ENCODE results near the gene PTPRN2. TPM values are rescaled to one million over a fixed set of nuclear protein-coding genes. Genes with fewer than 3 reads are reported as not detected.

The PTPRN2 gene
- total RNA-seq, 2 experiments from 2014 or later = 0.70 TPM; not detected in 1

- intact Hi-C loops (cut with micrococcal nuclease; ENCODE audit: unreplicated experiment) = no loop called here
- Histone ChIP-seq H3K4me3 (ENCODE audit: low read depth, low read length, poor library complexity, severe bottlenecking) (peak overlapping the region; percentile 49), H4K20me1 (ENCODE audit: insufficient read depth, low read length) (no peaks in the 10 kb centered on the region), H3K9me3 (ENCODE audit: low read length) (no peaks in the 10 kb centered on the region), H3K36me3 (ENCODE audit: insufficient read depth, low read length) (no peaks in the 10 kb centered on the region), H3K27ac (ENCODE audit: low read depth, low read length, poor library complexity, severe bottlenecking) (no peak overlapping the region), H3K79me2 (ENCODE audit: insufficient read depth, low read depth, low read length) (no peaks in the 10 kb centered on the region), H3K4me2 (ENCODE audit: low read length) (peak overlapping the region; percentile 55), H2AFZ (ENCODE audit: low read length) (peak overlapping the region; percentile 88), H3K4me1 (ENCODE audit: insufficient read depth, low read length, poor library complexity, severe bottlenecking) (peaks cover 9% of the 10 kb centered on the region), H3K9me2 (ENCODE audit: insufficient read depth, low read length) (no peaks in the 10 kb centered on the region)
- TF ChIP-seq CTCF (conservative IDR thresholded peaks at IDR 0.05; ENCODE audit: low read length) = no peak
- TF ChIP-seq EZH2phosphoT487 (IDR thresholded peaks at IDR 0.05; ENCODE audit: borderline replicate concordance, low read depth, low read length) = no peak
- ChIA-PET CTCF (ENCODE audit: unreplicated experiment) (interaction anchor here (0.5 to 0.7 kb wide), 2 partner anchors 58 to 96 kb away, joined by 3 read pairs; no protein-coding TSS in a partner anchor), POLR2A (no interaction called here)
- BruUV-seq (replicated peaks) = no TSS peak
- peak; percentile 45 for DNase-seq (ENCODE audit: low spot score)
Observed at GRCh38 chr7:157585113-157585861, 1002.3 kb downstream of the PTPRN2 start.

GRCh38 chr7:157584420-157584819, 1003.2 kb downstream of the PTPRN2 start:
- Histone ChIP-seq H3K4me1 (ENCODE audit: insufficient read depth, low read length, poor library complexity, severe bottlenecking) (peaks cover 9% of the 10 kb centered on the region), H3K36me3 (ENCODE audit: insufficient read depth, low read length) (no peaks in the 10 kb centered on the region), H3K9me3 (ENCODE audit: low read length) (no peaks in the 10 kb centered on the region), H3K27ac (ENCODE audit: low read depth, low read length, poor library complexity, severe bottlenecking) (no peak overlapping the region), H2AFZ (ENCODE audit: low read length) (no peak overlapping the region), H3K9me2 (ENCODE audit: insufficient read depth, low read length) (no peaks in the 10 kb centered on the region), H3K79me2 (ENCODE audit: insufficient read depth, low read depth, low read length) (no peaks in the 10 kb centered on the region), H3K4me3 (ENCODE audit: low read depth, low read length, poor library complexity, severe bottlenecking) (no peak overlapping the region), H4K20me1 (ENCODE audit: insufficient read depth, low read length) (no peaks in the 10 kb centered on the region), H3K4me2 (ENCODE audit: low read length) (no peak overlapping the region)
- no peak for DNase-seq (ENCODE audit: low spot score)
- TF ChIP-seq EZH2phosphoT487 (IDR thresholded peaks at IDR 0.05; ENCODE audit: borderline replicate concordance, low read depth, low read length) = no peak
- no peak for TF ChIP-seq CTCF (conservative IDR thresholded peaks at IDR 0.05; ENCODE audit: low read length)
- intact Hi-C loops (cut with micrococcal nuclease; ENCODE audit: unreplicated experiment) = no loop called here
- no TSS peak for BruUV-seq (replicated peaks)
- ChIA-PET CTCF (ENCODE audit: unreplicated experiment) (no interaction called here), POLR2A (interaction anchor here (0.5 kb wide), 1 partner anchor 1370 kb away, joined by 3 read pairs; no protein-coding TSS in a partner anchor)

- Histone ChIP-seq H3K27ac (ENCODE audit: low read depth, low read length, poor library complexity, severe bottlenecking) (no peak overlapping the region), H2AFZ (ENCODE audit: low read length) (no peak overlapping the region), H3K36me3 (ENCODE audit: insufficient read depth, low read length) (no peaks in the 10 kb centered on the region), H3K4me2 (ENCODE audit: low read length) (no peak overlapping the region), H4K20me1 (ENCODE audit: insufficient read depth, low read length) (no peaks in the 10 kb centered on the region), H3K79me2 (ENCODE audit: insufficient read depth, low read depth, low read length) (no peaks in the 10 kb centered on the region), H3K9me3 (ENCODE audit: low read length) (no peaks in the 10 kb centered on the region), H3K4me3 (ENCODE audit: low read depth, low read length, poor library complexity, severe bottlenecking) (no peak overlapping the region), H3K9me2 (ENCODE audit: insufficient read depth, low read length) (no peaks in the 10 kb centered on the region), H3K4me1 (ENCODE audit: insufficient read depth, low read length, poor library complexity, severe bottlenecking) (peaks cover 9% of the 10 kb centered on the region)
- TF ChIP-seq EZH2phosphoT487 (IDR thresholded peaks at IDR 0.05; ENCODE audit: borderline replicate concordance, low read depth, low read length) = no peak
- no peak for TF ChIP-seq CTCF (conservative IDR thresholded peaks at IDR 0.05; ENCODE audit: low read length)
- CTCF ChIA-PET (ENCODE audit: unreplicated experiment) = no interaction called here
- POLR2A ChIA-PET = no interaction called here
- no TSS peak for BruUV-seq (replicated peaks)
- DNase-seq (ENCODE audit: low spot score) = no peak
- intact Hi-C loops (cut with micrococcal nuclease; ENCODE audit: unreplicated experiment) = no loop called here
Observed at GRCh38 chr7:157581740-157582139, 1005.9 kb downstream of the PTPRN2 start.

Data from OCI-LY7 (cell line).